CD8-positive, alpha-beta memory T cell (primary cell): Measurements from ENCODE around the gene SYNE1. TPM values are rescaled to one million over a fixed set of nuclear protein-coding genes. Genes with fewer than 3 reads are reported as not detected.
"Not testable (repeated sequence)": the region's sequence is repeated elsewhere in the genome, so short reads cannot be mapped to it uniquely, and the experiment has no call there.

Source experiments
- CTCF ChIA-PET: fragments of 350-600 bp; sonication (Branson Sonifier 250); formaldehyde crosslinking; loops from one replicate; lab custom pipeline; 2021; ENCODE audit warnings: antibody characterized with exemption; lab: Charles Lee
- POLR2A ChIA-PET: fragments of 350-600 bp; sonication (Branson Sonifier 250); formaldehyde crosslinking; loops from one replicate; lab custom pipeline; 2021; ENCODE audit warnings: antibody characterized with exemption; lab: Charles Lee
- DNase-seq, 5 donors: peaks; one replicate each; pipeline versions ENCODE4 v3.0.0 to v3.0.0-alpha.2; 2020 to 2022; ENCODE audit warnings: mixed read lengths in 1 of 5
- H3K27ac ChIP-seq: one replicate; pipeline ENCODE4 v1.7.0; 2013; ENCODE audit warnings: low read depth, mild to moderate bottlenecking, low read length, moderate library complexity
- H3K27me3 ChIP-seq: 2 replicates; pipeline ENCODE4 v1.7.0; 2013; ENCODE audit warnings: low read length, mild to moderate bottlenecking; ENCODE audit not compliant: insufficient read depth, poor library complexity, severe bottlenecking
- H3K36me3 ChIP-seq: 2 replicates; pipeline ENCODE4 v1.7.0; 2013; ENCODE audit warnings: mild to moderate bottlenecking, low read length, moderate library complexity; ENCODE audit not compliant: insufficient read depth
- H3K4me1 ChIP-seq: 2 replicates; pipeline ENCODE4 v1.7.0; 2013; ENCODE audit warnings: mild to moderate bottlenecking, low read length, moderate library complexity; ENCODE audit not compliant: insufficient read depth
- H3K4me3 ChIP-seq: 2 replicates; pipeline ENCODE4 v1.7.0; 2013; ENCODE audit warnings: mild to moderate bottlenecking, low read length
- H3K9me3 ChIP-seq: 2 replicates; pipeline ENCODE4 v1.7.0; 2013; ENCODE audit warnings: mild to moderate bottlenecking, low read length
- H3K27ac Mint-ChIP-seq, 8 donors: one replicate each; pipeline ENCODE4 v1.8.0; 2020 to 2021; ENCODE audit warnings: mixed read lengths in 8 of 8, mild to moderate bottlenecking in 6 of 8, inconsistent platforms in 3 of 8, moderate library complexity in 3 of 8
- H3K27me3 Mint-ChIP-seq, 2 donors: one replicate each; pipeline ENCODE4 v1.8.0; 2020 to 2021; ENCODE audit warnings: mixed read lengths in 2 of 2, mild to moderate bottlenecking in 1 of 2, moderate library complexity in 1 of 2
- H3K36me3 Mint-ChIP-seq, 3 donors: one replicate each; pipeline ENCODE4 v1.8.0; 2020 to 2021; ENCODE audit warnings: mixed read lengths in 3 of 3, inconsistent platforms in 1 of 3, mild to moderate bottlenecking in 1 of 3
- H3K4me1 Mint-ChIP-seq, 3 donors: one replicate each; pipeline ENCODE4 v1.8.0; 2020 to 2021; ENCODE audit warnings: mixed read lengths in 3 of 3, inconsistent platforms in 1 of 3, mild to moderate bottlenecking in 1 of 3
- H3K4me3 Mint-ChIP-seq, 7 donors: one replicate each; pipeline ENCODE4 v1.8.0; 2020 to 2021; ENCODE audit warnings: mixed read lengths in 7 of 7, mild to moderate bottlenecking in 6 of 7, moderate library complexity in 4 of 7, inconsistent platforms in 2 of 7
- H3K9me3 Mint-ChIP-seq, 5 donors: one replicate each; pipeline ENCODE4 v1.8.0; 2020 to 2022; ENCODE audit warnings: mixed read lengths in 5 of 5, mild to moderate bottlenecking in 3 of 5, moderate library complexity in 2 of 5, inconsistent platforms in 1 of 5
- polyA plus RNA-seq: library from polyadenylated mRNA; unstranded; fragments of 300-500 nt; fragmentation: Illumina TruSeq; gene quantifications from one replicate; pipeline ENCODE4 v1.2.3, GENCODE V29; 2021
- total RNA-seq, 2 experiments: library from RNA; stranded (reverse); gene quantifications; one replicate each; pipeline ENCODE4 v1.2.3, GENCODE V29; 2021

The SYNE1 gene
- total and polyA plus RNA-seq, 3 experiments from 2014 or later: 41.0 to 79.0 (median 48.4) TPM

DNA sequence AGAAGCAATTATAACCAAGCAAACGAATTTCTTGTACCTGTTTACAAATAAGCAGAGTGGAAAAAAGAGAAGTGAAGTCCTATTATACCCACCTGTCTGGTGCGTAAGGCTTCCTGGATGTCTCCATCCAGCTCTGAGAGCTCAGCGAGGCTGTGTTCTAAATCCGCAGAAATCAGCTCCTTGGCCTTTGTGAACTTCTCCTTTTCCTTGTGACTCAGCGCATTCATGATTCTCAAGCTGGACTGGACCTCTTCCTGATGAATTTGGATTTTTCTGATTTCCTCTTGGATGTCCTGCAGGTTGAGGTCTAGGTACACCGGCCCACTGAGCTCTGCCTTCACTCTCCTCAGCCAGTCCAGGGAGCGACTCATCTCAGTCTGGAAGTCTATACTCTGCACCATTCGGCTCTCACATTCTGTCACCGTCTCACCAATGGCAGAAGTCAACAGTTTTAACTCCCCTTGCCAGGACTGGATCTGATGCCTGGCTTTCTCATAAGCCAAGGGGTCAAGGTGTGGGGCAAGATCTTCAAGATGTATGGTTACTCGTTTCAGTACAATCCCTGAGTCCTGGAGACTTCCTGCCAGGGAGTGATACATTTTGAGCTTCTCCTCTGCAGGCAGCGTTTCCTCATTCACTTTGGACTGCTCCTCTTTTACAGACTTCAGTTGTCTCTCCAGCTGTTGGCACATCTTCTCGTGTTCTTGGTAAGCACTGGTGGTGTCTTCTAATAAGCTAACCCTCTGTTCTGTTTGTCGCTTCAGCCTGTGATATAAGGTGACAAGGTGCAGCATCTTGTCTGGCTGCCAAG, 307.3 kb downstream of the SYNE1 start:
- peak overlapping the region in 1 of 8 donors; percentile 19 for H3K27ac Mint-ChIP-seq
- H3K9me3 ChIP-seq: no peaks in the 10 kb centered on the region
- no peak overlapping the region for H3K27ac ChIP-seq
- CTCF ChIA-PET: interaction anchor here (1.0 kb wide), 1 partner anchor 9 kb away, joined by 4 read pairs; no protein-coding TSS in a partner anchor
- no peaks in the 10 kb centered on the region for H3K4me1 Mint-ChIP-seq
- H3K36me3 Mint-ChIP-seq: peaks cover 4 to 42% (median 12%) of the 10 kb centered on the region in 3 donors
- DNase-seq: no peak
- H3K4me1 ChIP-seq: no peaks in the 10 kb centered on the region
- H3K36me3 ChIP-seq: no peaks in the 10 kb centered on the region
- no peak overlapping the region for H3K4me3 Mint-ChIP-seq
- POLR2A ChIA-PET: interaction anchor here (0.6 kb wide), 1 partner anchor 81 kb away, joined by 3 read pairs; no protein-coding TSS in a partner anchor
- H3K27me3 Mint-ChIP-seq: no peaks in the 10 kb centered on the region
- no peak overlapping the region for H3K4me3 ChIP-seq
- H3K27me3 ChIP-seq: no peaks in the 10 kb centered on the region
- no peaks in the 10 kb centered on the region for H3K9me3 Mint-ChIP-seq

DNA sequence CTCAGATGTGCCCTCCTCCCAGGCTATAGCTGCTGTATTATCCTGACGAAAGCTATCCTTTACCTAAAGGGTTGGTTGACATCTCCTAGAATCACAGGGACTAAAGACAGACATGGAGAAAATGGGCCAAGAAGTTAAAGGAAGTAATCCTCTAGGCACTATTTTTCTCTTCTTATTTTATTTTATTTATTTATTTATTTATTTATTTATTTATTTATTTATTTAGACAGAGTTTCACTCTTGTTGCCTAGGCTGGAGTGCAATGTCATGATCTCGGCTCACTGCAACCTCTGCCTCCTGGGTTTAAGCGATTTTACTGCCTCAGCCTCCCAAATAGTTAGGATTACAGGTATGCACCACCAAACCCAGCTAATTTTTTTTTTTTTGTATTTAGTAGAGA, 309.0 kb downstream of the SYNE1 start:
- H3K4me1 ChIP-seq, H3K9me3 Mint-ChIP-seq, DNase-seq, H3K36me3 ChIP-seq, CTCF ChIA-PET, H3K4me3 ChIP-seq, H3K27ac ChIP-seq, H3K9me3 ChIP-seq, H3K27me3 ChIP-seq, H3K4me1 Mint-ChIP-seq, POLR2A ChIA-PET, H3K4me3 Mint-ChIP-seq, H3K27me3 Mint-ChIP-seq: not testable (repeated sequence)
- peak overlapping the region in 1 of 8 donors; percentile 32 for H3K27ac Mint-ChIP-seq
- H3K36me3 Mint-ChIP-seq: peaks cover 8 to 41% (median 15%) of the 10 kb centered on the region in 3 donors

DNA sequence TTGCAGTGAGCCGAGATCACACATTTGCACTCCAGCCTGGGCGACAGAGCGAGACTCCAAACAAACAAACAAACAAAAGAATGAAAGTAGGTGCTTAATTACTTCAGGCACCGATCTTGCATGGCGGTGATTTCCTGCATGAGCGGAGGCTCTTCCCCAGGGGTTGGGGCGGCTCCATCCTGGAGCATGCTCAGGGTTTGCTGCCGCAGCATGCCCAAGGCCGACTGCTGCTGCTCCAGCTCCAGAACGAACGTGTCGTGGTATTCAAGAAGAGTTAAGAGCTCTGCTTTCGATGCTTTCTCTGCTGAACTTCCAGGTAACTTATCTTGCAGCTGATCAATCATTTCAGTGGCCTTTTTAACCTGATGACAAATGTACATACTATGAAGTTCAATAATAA, 313.8 kb downstream of the SYNE1 start:
- POLR2A ChIA-PET: no interaction called here

DNA sequence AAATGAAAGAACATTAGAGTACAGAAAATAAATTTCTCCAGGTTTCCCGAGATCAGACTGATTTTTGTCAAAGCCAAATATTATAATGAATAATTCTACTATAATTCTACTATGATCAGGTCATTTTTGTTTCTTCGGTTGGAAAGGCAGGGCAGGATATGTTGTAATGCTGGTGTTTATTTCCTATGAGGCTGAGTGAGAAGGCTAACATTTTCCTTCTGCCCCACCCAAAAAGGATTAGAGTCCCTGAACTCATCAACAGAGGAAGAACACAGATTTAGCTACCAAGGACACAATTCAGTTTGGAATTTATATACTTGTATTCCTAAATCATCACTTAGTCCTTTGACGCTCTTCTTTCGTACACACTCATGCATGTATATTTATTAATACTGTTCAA, 318.9 kb downstream of the SYNE1 start:
- Mint-ChIP-seq H3K4me1 (no peaks in the 10 kb centered on the region), H3K36me3 (peaks cover 12 to 41% (median 13%) of the 10 kb centered on the region in 3 donors), H3K27me3 (peaks cover 0 to 3% of the 10 kb centered on the region in 2 donors), H3K27ac (no peak overlapping the region), H3K4me3 (no peak overlapping the region), H3K9me3 (no peaks in the 10 kb centered on the region)
- Histone ChIP-seq H3K4me1 (no peaks in the 10 kb centered on the region), H3K27ac (no peak overlapping the region), H3K9me3 (no peaks in the 10 kb centered on the region), H3K36me3 (no peaks in the 10 kb centered on the region), H3K27me3 (no peaks in the 10 kb centered on the region), H3K4me3 (no peak overlapping the region)
- ChIA-PET POLR2A (no interaction called here), CTCF (interaction anchor here (3.8 kb wide), 1 partner anchor 20 kb away, joined by 18 read pairs; no protein-coding TSS in a partner anchor)
- DNase-seq: no peak

More for the DNA sequence above, 313.8 kb downstream of the SYNE1 start:
- peaks cover 10 to 37% (median 12%) of the 10 kb centered on the region in 3 donors for H3K36me3 Mint-ChIP-seq
- peaks cover 0 to 3% of the 10 kb centered on the region in 2 donors for H3K27me3 Mint-ChIP-seq
- no peak overlapping the region for H3K4me3 Mint-ChIP-seq
- no peak for DNase-seq
- H3K27ac Mint-ChIP-seq: no peak overlapping the region
- no peak overlapping the region for H3K27ac ChIP-seq
- CTCF ChIA-PET: interaction anchor here (1.2 to 1.9 kb wide), 3 partner anchors 15 to 22 kb away, joined by 3 to 8 read pairs (median 4); no protein-coding TSS in a partner anchor
- H3K4me3 ChIP-seq: no peak overlapping the region
- no peaks in the 10 kb centered on the region for H3K9me3 Mint-ChIP-seq
- no peaks in the 10 kb centered on the region for H3K4me1 ChIP-seq
- H3K36me3 ChIP-seq: no peaks in the 10 kb centered on the region
- no peaks in the 10 kb centered on the region for H3K9me3 ChIP-seq
- H3K4me1 Mint-ChIP-seq: no peaks in the 10 kb centered on the region
- H3K27me3 ChIP-seq: no peaks in the 10 kb centered on the region

DNA sequence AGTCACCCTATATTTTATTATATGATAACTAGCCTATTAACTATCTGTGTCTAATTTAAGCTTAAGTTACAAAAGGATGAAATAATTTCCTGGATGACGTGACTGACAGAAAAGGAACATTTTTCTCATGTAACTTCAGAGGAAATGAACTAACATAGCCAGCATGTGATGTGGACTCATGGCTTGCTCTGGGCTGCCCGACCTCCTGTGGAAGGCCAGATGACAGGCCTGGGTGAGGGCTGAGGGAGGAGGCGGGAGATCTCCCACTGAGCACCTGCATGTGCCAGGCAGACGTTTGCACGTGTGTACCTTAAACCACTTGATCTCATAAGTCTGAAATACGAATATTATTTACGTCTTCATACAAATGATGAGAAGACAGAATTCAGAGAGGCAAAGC, 321.1 kb downstream of the SYNE1 start:
- peaks cover 1% of the 10 kb centered on the region for H3K4me1 ChIP-seq
- Mint-ChIP-seq H3K36me3 (peaks cover 7 to 31% (median 8%) of the 10 kb centered on the region in 3 donors), H3K27me3 (peaks cover 0 to 3% of the 10 kb centered on the region in 2 donors), H3K4me1 (peaks cover 0 to 2% (median under 1%) of the 10 kb centered on the region in 3 donors), H3K27ac (no peak overlapping the region), H3K4me3 (no peak overlapping the region), H3K9me3 (no peaks in the 10 kb centered on the region)
- H3K9me3 ChIP-seq: no peaks in the 10 kb centered on the region
- no peak overlapping the region for H3K27ac ChIP-seq
- POLR2A ChIA-PET: interaction anchor here (0.8 kb wide), 1 partner anchor 926 kb away, joined by 3 read pairs; no protein-coding TSS in a partner anchor
- CTCF ChIA-PET: interaction anchor here (1.9 to 3.8 kb wide), 2 partner anchors 14 to 22 kb away, joined by 7 to 18 read pairs; no protein-coding TSS in a partner anchor
- no peak overlapping the region for H3K4me3 ChIP-seq
- H3K27me3 ChIP-seq: no peaks in the 10 kb centered on the region
- DNase-seq: no peak
- no peaks in the 10 kb centered on the region for H3K36me3 ChIP-seq

DNA sequence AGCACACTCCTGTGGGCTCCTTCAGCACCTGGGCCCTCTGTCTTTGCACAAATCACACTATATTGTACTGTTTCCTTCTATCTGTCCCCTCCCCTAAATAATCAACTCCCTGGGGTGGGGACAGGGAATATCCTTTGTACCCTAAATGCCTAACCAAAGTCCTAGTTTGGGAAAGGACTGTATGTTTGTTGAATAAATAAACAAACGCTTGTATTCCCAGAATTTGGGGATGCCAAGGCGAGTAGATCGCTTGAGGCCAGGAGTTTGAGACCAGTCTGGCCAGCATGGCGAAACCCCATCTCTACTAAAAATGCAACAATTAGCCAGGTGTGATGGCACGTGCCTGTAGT, 322.7 kb downstream of the SYNE1 start:
- POLR2A ChIA-PET: no interaction called here
- DNase-seq: no peak
- Mint-ChIP-seq H3K9me3 (no peaks in the 10 kb centered on the region), H3K4me1 (peaks cover 13 to 14% (median 14%) of the 10 kb centered on the region in 3 donors), H3K36me3 (peaks cover 7 to 28% (median 8%) of the 10 kb centered on the region in 3 donors), H3K27ac (peak overlapping the region in 2 of 8 donors; percentile 22 to 92), H3K27me3 (peaks cover 0 to 2% of the 10 kb centered on the region in 2 donors), H3K4me3 (no peak overlapping the region)
- H3K9me3 ChIP-seq: no peaks in the 10 kb centered on the region
- CTCF ChIA-PET: no interaction called here
- H3K4me1 ChIP-seq: peaks cover 11% of the 10 kb centered on the region
- no peak overlapping the region for H3K27ac ChIP-seq
- H3K4me3 ChIP-seq: no peak overlapping the region
- H3K36me3 ChIP-seq: no peaks in the 10 kb centered on the region
- no peaks in the 10 kb centered on the region for H3K27me3 ChIP-seq

DNA sequence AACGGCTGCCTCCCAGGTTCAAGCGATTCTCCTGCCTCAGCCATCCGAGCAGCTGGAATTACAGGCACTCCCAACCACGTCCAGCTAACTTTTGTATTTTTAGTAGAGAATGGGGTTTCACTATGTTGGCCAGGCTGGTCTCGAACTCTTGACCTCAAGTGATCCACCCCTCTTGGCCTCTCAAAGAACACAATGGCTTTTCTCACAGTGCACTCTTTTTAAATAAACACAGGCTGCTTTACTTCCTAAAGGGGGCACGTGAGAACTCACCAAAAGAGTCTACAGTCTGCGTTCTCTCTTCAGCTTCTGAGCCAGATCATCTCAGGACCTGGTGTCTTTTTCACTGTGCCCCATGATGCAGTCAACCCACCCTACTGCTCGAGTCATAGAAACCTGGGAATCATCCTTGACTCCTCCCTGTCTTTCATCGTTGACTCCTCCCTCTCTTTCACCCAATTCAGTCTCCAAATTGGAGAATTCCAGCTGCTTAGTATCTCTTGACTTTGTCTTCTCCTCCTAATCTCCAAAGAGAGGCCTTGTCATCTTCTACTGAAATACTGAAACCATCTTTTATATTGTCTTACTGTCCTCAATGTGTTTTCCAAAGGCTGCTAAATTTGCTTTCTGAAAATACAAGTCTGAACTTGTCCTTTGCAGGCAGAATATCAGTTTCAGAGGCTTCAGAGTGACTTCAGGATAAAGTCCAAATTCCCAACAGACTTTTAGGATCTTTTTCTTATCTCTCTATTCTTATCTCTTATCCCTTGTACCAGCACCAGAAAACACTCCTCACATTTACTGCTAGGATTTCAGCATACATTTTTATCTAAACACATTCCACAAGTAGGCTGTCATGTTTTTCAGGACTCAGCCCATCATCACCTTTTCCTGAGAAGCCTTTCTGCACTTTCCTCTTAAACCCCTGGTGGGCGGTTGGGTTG, 323.4 kb downstream of the SYNE1 start:
- Histone ChIP-seq H3K27ac (no peak overlapping the region), H3K4me1 (peaks cover 11% of the 10 kb centered on the region), H3K27me3 (no peaks in the 10 kb centered on the region), H3K4me3 (no peak overlapping the region), H3K9me3 (no peaks in the 10 kb centered on the region), H3K36me3 (no peaks in the 10 kb centered on the region)
- CTCF ChIA-PET: no interaction called here
- Mint-ChIP-seq H3K36me3 (peaks cover 7 to 27% (median 8%) of the 10 kb centered on the region in 3 donors), H3K27ac (peak overlapping the region in 2 of 8 donors; percentile 22 to 92), H3K4me1 (peaks cover 16 to 20% (median 20%) of the 10 kb centered on the region in 3 donors), H3K27me3 (no peaks in the 10 kb centered on the region), H3K9me3 (no peaks in the 10 kb centered on the region), H3K4me3 (no peak overlapping the region)
- no peak for DNase-seq
- POLR2A ChIA-PET: no interaction called here
